ENCODE measurements around the gene STRADA.

The STRADA gene

GRCh38 chr17:63741408-63742173 lies at the start of gene STRADA:
STRADA (minus strand) TSS chr17:63741799; CDS start chr17:63728369, 13,430 bp downstream.
- peak; percentile 97 for DNase-seq

- DNase-seq, result no peak
Observed at GRCh38 chr17:63790057-63790456, 48.5 kb upstream of the STRADA start.

GRCh38 chr17:63786971-63787711 lies 45.5 kb upstream of the STRADA start:
- DNase-seq, result no peak

- DNase-seq, result no peak
Observed at GRCh38 chr17:63786117-63786516, 44.5 kb upstream of the STRADA start.

GRCh38 chr17:63785556-63785955 lies 44.0 kb upstream of the STRADA start:
- DNase-seq, result no peak

- DNase-seq, result no peak
Observed at GRCh38 chr17:63783522-63783921, 41.9 kb upstream of the STRADA start.

GRCh38 chr17:63780928-63781327 lies 39.3 kb upstream of the STRADA start:
- DNase-seq, result no peak

GRCh38 chr17:63780507-63780906 lies 38.9 kb upstream of the STRADA start:
- DNase-seq, result no peak

GRCh38 chr17:63775420-63775819 lies 33.8 kb upstream of the STRADA start:
- no peak for DNase-seq

- no peak for DNase-seq
Observed at GRCh38 chr17:63774969-63775265, 33.3 kb upstream of the STRADA start.

- DNase-seq, result peak; percentile 24
Observed at GRCh38 chr17:63774141-63774968, 32.8 kb upstream of the STRADA start, which contains the start of gene DDX42. DDX42 (plus strand) TSS chr17:63774170; CDS start chr17:63787050, 12,880 bp downstream.

- DNase-seq, result peak; percentile 99
Observed at GRCh38 chr17:63773272-63774140, 31.9 kb upstream of the STRADA start, which contains the start of gene CCDC47. CCDC47 (minus strand) TSS chr17:63773597; CDS start chr17:63766175, 7,422 bp downstream.

- DNase-seq, result no peak
Observed at GRCh38 chr17:63772801-63773271, 31.2 kb upstream of the STRADA start.

GRCh38 chr17:63768433-63768832 lies 26.8 kb upstream of the STRADA start:
- no peak for DNase-seq

- DNase-seq, result no peak
Observed at GRCh38 chr17:63766754-63767153, 25.2 kb upstream of the STRADA start.

- DNase-seq, result no peak
Observed at GRCh38 chr17:63764716-63765115, 23.1 kb upstream of the STRADA start.

GRCh38 chr17:63762161-63763078 lies 20.8 kb upstream of the STRADA start:
- no peak for DNase-seq

GRCh38 chr17:63760771-63761539 lies 19.4 kb upstream of the STRADA start:
- DNase-seq, result no peak

- DNase-seq, result no peak
Observed at GRCh38 chr17:63758428-63758827, 16.8 kb upstream of the STRADA start.

- no peak for DNase-seq
Observed at GRCh38 chr17:63754046-63754445, 12.4 kb upstream of the STRADA start.
